Vagina (tissue), 2 donors: Measurements from ENCODE around the gene KCNE4. TPM values are rescaled to one million over a fixed set of nuclear protein-coding genes. Genes with fewer than 3 reads are reported as not detected.

Experiments used
- DNase-seq, 2 donors: peaks; one replicate each; pipeline ENCODE4 v3.0.0-alpha.2; 2017; ENCODE audit errors: extremely low spot score in 2 of 2
- H3K27ac ChIP-seq: fragments of 200-600 bp; sonication (generic); one replicate; pipeline ENCODE4 v1.5.1; 2019
- H3K27me3 ChIP-seq: fragments of 200-600 bp; sonication (generic); one replicate; pipeline ENCODE4 v1.5.1; 2019
- H3K36me3 ChIP-seq, 2 donors: fragments of 200-600 bp; sonication (generic); one replicate each; pipeline ENCODE4 v1.5.1; 2017 to 2019
- H3K4me1 ChIP-seq: fragments of 200-600 bp; sonication (generic); one replicate; pipeline ENCODE4 v1.5.1; 2019
- H3K4me3 ChIP-seq, 2 donors: fragments of 200-600 bp; sonication (generic); 1 replicate in 1 of 2; 2 replicates in 1 of 2; pipeline ENCODE4 v1.5.1; 2016 to 2019
- H3K9me3 ChIP-seq: fragments of 200-600 bp; sonication (generic); one replicate; pipeline ENCODE4 v1.5.1; 2019
- CTCF ChIP-seq, 3 experiments: fragments of 450-650 bp in 2 of 3; fragments of 200-600 bp in 1 of 3; sonication (generic) in 1 of 3; IDR thresholded peaks; one replicate each; pipeline ENCODE4 v1.5.1; 2017 to 2019; ENCODE audit warnings: antibody characterized with exemption in 3 of 3, mild to moderate bottlenecking in 2 of 3, moderate library complexity in 2 of 3
- POLR2A ChIP-seq, 2 donors: fragments of 450-650 bp; IDR thresholded peaks; one replicate each; pipeline ENCODE4 v1.6.1; 2017; ENCODE audit warnings: antibody characterized with exemption in 2 of 2, mild to moderate bottlenecking in 2 of 2, moderate library complexity in 2 of 2
- POLR2AphosphoS5 ChIP-seq, 2 donors: sonication (generic); formaldehyde crosslinking; IDR thresholded peaks; one replicate each; pipeline ENCODE4 v1.9.0; 2017; ENCODE audit warnings: antibody characterized with exemption in 2 of 2, mild to moderate bottlenecking in 2 of 2, low read depth in 1 of 2; ENCODE audit not compliant: insufficient read depth in 1 of 2
- intact Hi-C: fragments of 100-400 bp; cut with DNase I; formaldehyde crosslinking; loops from one replicate; pipeline ENCODE4 v1.15.1; 2023
- total RNA-seq: library from RNA; depleted of rRNA; stranded (reverse); fragments of >200 nt; gene quantifications from one replicate; pipeline ENCODE4 v1.2.3, GENCODE V29; 2016

Gene KCNE4
- total RNA-seq, 1 donor from 2014 or later, result 4.9 TPM

GRCh38 chr2:223062396-223062795 is 10.4 kb downstream of the KCNE4 start:
- no peaks in the 10 kb centered on the region for H3K36me3 ChIP-seq
- no peak for DNase-seq
- TF ChIP-seq CTCF (IDR thresholded peaks at IDR 0.05), result no peak
- no peak for TF ChIP-seq POLR2AphosphoS5 (IDR thresholded peaks at IDR 0.05; ENCODE audit: insufficient read depth in 1 of 2, low read depth in 1 of 2)
- no peak for TF ChIP-seq POLR2A (IDR thresholded peaks at IDR 0.05)
- no peaks in the 10 kb centered on the region for H3K9me3 ChIP-seq
- H3K27ac ChIP-seq, result no peak overlapping the region
- H3K27me3 ChIP-seq, result no peaks in the 10 kb centered on the region
- no peak overlapping the region for H3K4me3 ChIP-seq
- intact Hi-C loops, result no loop called here
- no peaks in the 10 kb centered on the region for H3K4me1 ChIP-seq

GRCh38 chr2:223065107-223065506 is 13.1 kb downstream of the KCNE4 start:
- no peak overlapping the region for H3K4me3 ChIP-seq
- H3K27ac ChIP-seq, result no peak overlapping the region
- H3K9me3 ChIP-seq, result no peaks in the 10 kb centered on the region
- no peak for DNase-seq
- intact Hi-C loops, result no loop called here
- H3K4me1 ChIP-seq, result no peaks in the 10 kb centered on the region
- no peaks in the 10 kb centered on the region for H3K27me3 ChIP-seq
- no peaks in the 10 kb centered on the region for H3K36me3 ChIP-seq
- TF ChIP-seq CTCF (IDR thresholded peaks at IDR 0.05) (no peak), POLR2A (IDR thresholded peaks at IDR 0.05) (no peak), POLR2AphosphoS5 (IDR thresholded peaks at IDR 0.05; ENCODE audit: insufficient read depth in 1 of 2, low read depth in 1 of 2) (no peak)

GRCh38 chr2:223066721-223067120 is 14.7 kb downstream of the KCNE4 start:
- H3K4me1 ChIP-seq, result no peaks in the 10 kb centered on the region
- no peak for TF ChIP-seq POLR2A (IDR thresholded peaks at IDR 0.05)
- TF ChIP-seq CTCF (IDR thresholded peaks at IDR 0.05), result no peak
- no peak for TF ChIP-seq POLR2AphosphoS5 (IDR thresholded peaks at IDR 0.05; ENCODE audit: insufficient read depth in 1 of 2, low read depth in 1 of 2)
- DNase-seq, result no peak
- no peaks in the 10 kb centered on the region for H3K9me3 ChIP-seq
- H3K4me3 ChIP-seq, result no peak overlapping the region
- intact Hi-C loops, result no loop called here
- H3K27me3 ChIP-seq, result no peaks in the 10 kb centered on the region
- H3K36me3 ChIP-seq, result no peaks in the 10 kb centered on the region
- no peak overlapping the region for H3K27ac ChIP-seq

- H3K27me3 ChIP-seq, result no peaks in the 10 kb centered on the region
- H3K36me3 ChIP-seq, result no peaks in the 10 kb centered on the region
- H3K9me3 ChIP-seq, result no peaks in the 10 kb centered on the region
- no peaks in the 10 kb centered on the region for H3K4me1 ChIP-seq
- TF ChIP-seq CTCF (IDR thresholded peaks at IDR 0.05) (no peak), POLR2AphosphoS5 (IDR thresholded peaks at IDR 0.05; ENCODE audit: insufficient read depth in 1 of 2, low read depth in 1 of 2) (no peak), POLR2A (IDR thresholded peaks at IDR 0.05) (no peak)
- H3K4me3 ChIP-seq, result no peak overlapping the region
- H3K27ac ChIP-seq, result no peak overlapping the region
- no peak for DNase-seq
- intact Hi-C loops, result no loop called here
Observed at GRCh38 chr2:223068071-223068470, 16.1 kb downstream of the KCNE4 start.

GRCh38 chr2:223069465-223069864 is 17.5 kb downstream of the KCNE4 start:
- H3K9me3 ChIP-seq, result no peaks in the 10 kb centered on the region
- no peaks in the 10 kb centered on the region for H3K36me3 ChIP-seq
- no peak overlapping the region for H3K4me3 ChIP-seq
- no peaks in the 10 kb centered on the region for H3K27me3 ChIP-seq
- TF ChIP-seq CTCF (IDR thresholded peaks at IDR 0.05) (no peak), POLR2A (IDR thresholded peaks at IDR 0.05) (no peak), POLR2AphosphoS5 (IDR thresholded peaks at IDR 0.05; ENCODE audit: insufficient read depth in 1 of 2, low read depth in 1 of 2) (no peak)
- intact Hi-C loops, result no loop called here
- no peaks in the 10 kb centered on the region for H3K4me1 ChIP-seq
- no peak for DNase-seq
- no peak overlapping the region for H3K27ac ChIP-seq
